GM23248 (cell line): Measurements from ENCODE around the gene CDKN2B.

Experiments used
- EZH2 ChIP-seq: fragments of 200-600 bp; sonication (generic); IDR thresholded peaks from 2 replicates; pipeline ENCODE4 v1.6.1; 2018; ENCODE audit warnings: antibody characterized with exemption, mild to moderate bottlenecking; ENCODE audit not compliant: insufficient read depth, poor library complexity, severe bottlenecking
- EZH2phosphoT487 ChIP-seq: fragments of 200-600 bp; sonication (generic); IDR thresholded peaks from 2 replicates; pipeline ENCODE4 v1.6.1; 2018; ENCODE audit warnings: antibody characterized with exemption, moderate library complexity, mild to moderate bottlenecking, low read depth; ENCODE audit not compliant: insufficient read depth

DNA sequence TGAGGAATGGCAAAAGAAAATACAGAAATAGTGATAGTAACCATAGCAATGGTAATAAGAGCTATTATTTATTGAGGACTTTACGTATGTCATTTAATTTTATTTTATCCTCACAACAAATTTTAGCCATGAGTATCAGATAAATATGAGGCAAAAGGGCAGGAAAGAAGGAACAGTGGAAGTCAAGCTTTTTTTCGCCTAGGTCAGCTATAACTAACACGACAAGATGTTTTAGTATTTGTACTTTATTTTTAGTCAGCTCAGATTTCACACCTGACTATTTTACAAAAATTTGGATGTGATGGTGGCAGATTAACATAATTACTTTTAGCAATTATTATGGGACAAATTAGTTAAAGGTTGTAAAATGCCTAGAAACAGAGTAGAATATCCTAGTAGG, 34.8 kb upstream of the CDKN2B start:
- no peak for TF ChIP-seq EZH2
- TF ChIP-seq EZH2phosphoT487 = no peak
